BE2C (cell line): ENCODE measurements around the gene TMEM147.

Experiments used
- DNase-seq: peaks from one replicate; pipeline ENCODE4 v3.0.0-alpha.2; 2020
- H3K27me3 ChIP-seq: fragments of 250-450 bp; sonication (Bioruptor Pico); 2 replicates; pipeline ENCODE4 v1.5.1; 2020; ENCODE audit warnings: mild to moderate bottlenecking
- H3K36me3 ChIP-seq: fragments of 250-450 bp; sonication (Bioruptor Pico); 2 replicates; pipeline ENCODE4 v1.5.1; 2020; ENCODE audit warnings: mild to moderate bottlenecking
- H3K4me1 ChIP-seq: fragments of 250-450 bp; sonication (Bioruptor Pico); 2 replicates; pipeline ENCODE4 v1.5.1; 2020
- H3K4me3 ChIP-seq: 2 replicates; pipeline ENCODE4 v1.5.1; 2011; ENCODE audit warnings: low read depth, low read length
- H3K9me3 ChIP-seq: fragments of 250-450 bp; sonication (Bioruptor Pico); 2 replicates; pipeline ENCODE4 v1.5.1; 2020
- CTCF ChIP-seq: IDR thresholded peaks from 2 replicates; pipeline ENCODE4 v1.5.1; 2012; ENCODE audit warnings: mild to moderate bottlenecking, low read depth, low read length

Gene TMEM147

DNA sequence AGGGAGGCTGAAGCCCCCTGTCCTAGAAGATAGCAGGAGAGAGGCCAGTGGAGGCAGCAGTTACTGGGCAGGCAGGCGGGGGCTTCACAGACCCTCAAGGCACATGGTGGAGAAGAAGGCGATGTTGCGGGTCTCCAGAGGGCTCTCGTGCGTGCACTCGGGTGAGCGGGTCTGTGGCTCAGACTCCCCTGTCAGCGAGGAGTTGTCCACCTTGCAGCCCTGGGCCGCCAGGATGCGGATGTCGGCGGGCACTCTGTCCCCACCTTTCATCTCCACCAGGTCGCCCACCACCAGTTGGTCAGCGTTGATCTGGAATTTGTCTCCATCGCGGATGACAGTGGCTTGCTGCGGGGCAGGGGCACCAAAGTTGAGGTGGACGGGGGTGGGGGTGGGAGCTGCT is 14.8 kb downstream of the TMEM147 start:
- Histone ChIP-seq H3K4me3 (no peak overlapping the region), H3K36me3 (no peaks in the 10 kb centered on the region), H3K27me3 (peaks cover 8% of the 10 kb centered on the region; the same call in 1 of the 2 replicates), H3K9me3 (no peaks in the 10 kb centered on the region), H3K4me1 (peaks cover 5% of the 10 kb centered on the region)
- no peak for TF ChIP-seq CTCF
- no peak for DNase-seq

DNA sequence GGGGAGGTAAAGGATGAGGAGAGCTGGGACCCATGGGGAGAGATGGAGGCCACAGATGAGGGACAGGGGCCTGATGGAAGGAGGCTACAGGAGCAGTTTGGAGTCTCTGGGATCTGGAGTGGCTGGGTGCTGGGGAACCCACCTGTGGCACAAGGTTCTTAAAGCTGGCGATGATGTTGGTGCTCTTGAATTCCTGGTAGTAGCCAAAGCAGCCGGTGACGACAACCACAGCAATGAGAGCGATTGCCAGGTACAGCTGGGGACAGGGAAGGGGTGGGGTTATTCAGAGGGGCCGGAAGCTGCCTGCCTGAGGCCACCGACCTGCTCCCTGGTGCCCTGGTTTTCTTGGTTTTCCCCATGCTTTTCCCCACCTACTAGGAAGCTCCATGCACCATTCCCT is 15.3 kb downstream of the TMEM147 start:
- TF ChIP-seq CTCF: no peak
- no peaks in the 10 kb centered on the region for H3K9me3 ChIP-seq
- no peak for DNase-seq
- H3K4me1 ChIP-seq: peaks cover 5% of the 10 kb centered on the region
- H3K27me3 ChIP-seq: peaks cover 8% of the 10 kb centered on the region; the same call in 1 of the 2 replicates
- no peaks in the 10 kb centered on the region for H3K36me3 ChIP-seq
- no peak overlapping the region for H3K4me3 ChIP-seq

GRCh38 chr19:35561436-35561835 is 16.0 kb downstream of the TMEM147 start:
- DNase-seq: no peak
- Histone ChIP-seq H3K4me3 (no peak overlapping the region), H3K36me3 (no peaks in the 10 kb centered on the region), H3K27me3 (peaks cover 11% of the 10 kb centered on the region; the same call in 1 of the 2 replicates), H3K9me3 (no peaks in the 10 kb centered on the region), H3K4me1 (no peaks in the 10 kb centered on the region; the same call in 1 of the 2 replicates)
- TF ChIP-seq CTCF: no peak

DNA sequence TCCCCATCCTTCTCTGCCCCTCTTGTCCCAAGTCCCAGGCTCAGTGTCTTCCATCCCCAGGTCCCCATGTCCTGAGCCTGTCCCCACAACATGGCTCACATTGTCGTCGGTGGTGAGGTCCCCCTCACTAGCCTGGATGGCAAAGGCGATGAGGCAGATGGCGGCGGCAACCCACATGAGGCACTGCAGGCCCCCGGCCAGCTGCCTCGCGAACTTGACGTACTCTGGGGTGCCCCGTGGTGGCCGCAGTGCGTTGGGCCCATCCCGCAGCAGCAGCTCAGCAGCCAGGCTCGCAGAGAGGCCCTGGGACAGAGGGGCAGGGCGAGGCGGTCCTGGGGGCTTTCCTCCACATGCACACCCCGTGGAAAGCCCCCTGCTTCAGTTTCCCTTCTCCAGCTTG is 16.9 kb downstream of the TMEM147 start:
- peaks cover 15% of the 10 kb centered on the region; the same call in 1 of the 2 replicates for H3K27me3 ChIP-seq
- no peak for DNase-seq
- H3K9me3 ChIP-seq: no peaks in the 10 kb centered on the region
- H3K4me3 ChIP-seq: no peak overlapping the region
- no peaks in the 10 kb centered on the region; the same call in 1 of the 2 replicates for H3K4me1 ChIP-seq
- H3K36me3 ChIP-seq: no peaks in the 10 kb centered on the region
- TF ChIP-seq CTCF: no peak

GRCh38 chr19:35562776-35563175 is 17.4 kb downstream of the TMEM147 start:
- no peak for TF ChIP-seq CTCF
- Histone ChIP-seq H3K27me3 (peaks cover 18% of the 10 kb centered on the region; the same call in 1 of the 2 replicates), H3K4me3 (no peak overlapping the region), H3K36me3 (no peaks in the 10 kb centered on the region), H3K4me1 (no peaks in the 10 kb centered on the region), H3K9me3 (no peaks in the 10 kb centered on the region)
- DNase-seq: no peak

- H3K4me3 ChIP-seq: no peak within 1 kb of the TSS
- no peaks in the 10 kb centered on the region for H3K4me1 ChIP-seq
- TF ChIP-seq CTCF: no peak
- DNase-seq: no peak
- H3K36me3 ChIP-seq: no peaks in the 10 kb centered on the region
- peaks cover 23% of the 10 kb centered on the region; the same call in 1 of the 2 replicates for H3K27me3 ChIP-seq
- H3K9me3 ChIP-seq: no peaks in the 10 kb centered on the region
These were observed 17.9 kb downstream of the TMEM147 start, which contains the start of gene ATP4A for GRCh38 chr19:35563207-35563829. Gene ATP4A (minus strand): TSS chr19:35563658. CDS start chr19:35563629, 29 bp downstream.
